MCF 10A (cell line): ENCODE measurements around the gene LGALS7B. TPM values are rescaled to one million over a fixed set of nuclear protein-coding genes. Genes with fewer than 3 reads are reported as not detected.
"Not testable (repeated sequence)": the region's sequence is repeated elsewhere in the genome, so short reads cannot be mapped to it uniquely, and the experiment has no call there.

ENCODE experiments used
- BruUV-seq: library from RNA; stranded (reverse); fragments of 400-500 nt; replicated peaks from 2 replicates; lab custom pipeline; 2021; lab: Mats Ljungman, UMichigan
- CTCF ChIA-PET: fragments of 300-600 bp; sonication (Branson Sonifier 250); formaldehyde crosslinking; extraction: SDS; loops from one replicate; lab custom pipeline; 2021; ENCODE audit warnings: antibody characterized with exemption, inconsistent platforms; lab: Yijun Ruan, JAX
- POLR2A ChIA-PET: fragments of 300-600, 350-650 bp; sonication (Branson Sonifier 250); formaldehyde crosslinking; extraction: SDS; loops from one replicate; lab custom pipeline; 2020; ENCODE audit warnings: antibody characterized with exemption, inconsistent platforms; lab: Yijun Ruan, JAX
- DNase-seq: peaks from one replicate; pipeline ENCODE4 v3.0.0-alpha.2; 2018; ENCODE audit not compliant: unreplicated experiment
- H3K27ac Mint-ChIP-seq: one replicate; pipeline ENCODE4 v1.8.0; 2022; ENCODE audit warnings: mild to moderate bottlenecking, low read depth, mixed read lengths; ENCODE audit not compliant: unreplicated experiment
- H3K27me3 Mint-ChIP-seq: one replicate; pipeline ENCODE4 v1.8.0; 2022; ENCODE audit warnings: mixed read lengths; ENCODE audit not compliant: insufficient read depth, unreplicated experiment
- H3K36me3 Mint-ChIP-seq: one replicate; pipeline ENCODE4 v1.8.0; 2022; ENCODE audit warnings: mild to moderate bottlenecking, moderate library complexity, mixed read lengths; ENCODE audit not compliant: insufficient read depth, unreplicated experiment
- H3K4me1 Mint-ChIP-seq: one replicate; pipeline ENCODE4 v1.8.0; 2022; ENCODE audit warnings: mixed read lengths; ENCODE audit not compliant: insufficient read depth, unreplicated experiment
- H3K4me3 Mint-ChIP-seq: one replicate; pipeline ENCODE4 v1.8.0; 2022; ENCODE audit warnings: mild to moderate bottlenecking, moderate library complexity, mixed read lengths; ENCODE audit not compliant: unreplicated experiment
- H3K9me3 Mint-ChIP-seq: one replicate; pipeline ENCODE4 v1.8.0; 2022; ENCODE audit warnings: mixed read lengths; ENCODE audit not compliant: unreplicated experiment
- CTCF ChIP-seq: fragments of 200-600 bp; IDR thresholded peaks from one replicate; pipeline ENCODE4 v1.8.0; 2022; ENCODE audit warnings: antibody characterized with exemption, mild to moderate bottlenecking; ENCODE audit not compliant: unreplicated experiment
- intact Hi-C: fragments of 100-400 bp; cut with micrococcal nuclease; formaldehyde crosslinking; loops from 2 replicates; pipeline ENCODE4 v1.14.1; 2022
- total RNA-seq: library from RNA; stranded (reverse); gene quantifications from 2 replicates; pipeline ENCODE4 v1.2.3, GENCODE V29; 2022

The LGALS7B gene
- total RNA-seq, 1 experiment from 2014 or later, result 2.6 TPM

GRCh38 chr19:38801359-38802095 lies 12.5 kb downstream of the LGALS7B start:
- ChIA-PET POLR2A (interaction anchor here (0.6 kb wide), 1 partner anchor 68 kb away, joined by 3 read pairs; no protein-coding TSS in a partner anchor), CTCF (interaction anchor here (0.6 kb wide), 1 partner anchor 399 kb away, joined by 5 read pairs; the partner anchor contains the start of gene FAM98C)
- no TSS peak for BruUV-seq
- no peak for DNase-seq
- TF ChIP-seq CTCF, result no peak
- Mint-ChIP-seq H3K4me1 (peaks cover 11% of the 10 kb centered on the region), H3K27me3 (no peaks in the 10 kb centered on the region), H3K27ac (no peak overlapping the region), H3K36me3 (no peaks in the 10 kb centered on the region), H3K4me3 (no peak overlapping the region), H3K9me3 (no peaks in the 10 kb centered on the region)
- intact Hi-C loops, result no loop called here

GRCh38 chr19:38803543-38803942 lies 14.5 kb downstream of the LGALS7B start:
- intact Hi-C loops, result no loop called here
- Mint-ChIP-seq H3K4me1 (peaks cover 11% of the 10 kb centered on the region), H3K36me3 (no peaks in the 10 kb centered on the region), H3K27me3 (no peaks in the 10 kb centered on the region), H3K9me3 (no peaks in the 10 kb centered on the region), H3K27ac (no peak overlapping the region), H3K4me3 (no peak overlapping the region)
- no TSS peak for BruUV-seq
- ChIA-PET CTCF (no interaction called here), POLR2A (no interaction called here)
- DNase-seq, result no peak
- TF ChIP-seq CTCF, result no peak

DNA sequence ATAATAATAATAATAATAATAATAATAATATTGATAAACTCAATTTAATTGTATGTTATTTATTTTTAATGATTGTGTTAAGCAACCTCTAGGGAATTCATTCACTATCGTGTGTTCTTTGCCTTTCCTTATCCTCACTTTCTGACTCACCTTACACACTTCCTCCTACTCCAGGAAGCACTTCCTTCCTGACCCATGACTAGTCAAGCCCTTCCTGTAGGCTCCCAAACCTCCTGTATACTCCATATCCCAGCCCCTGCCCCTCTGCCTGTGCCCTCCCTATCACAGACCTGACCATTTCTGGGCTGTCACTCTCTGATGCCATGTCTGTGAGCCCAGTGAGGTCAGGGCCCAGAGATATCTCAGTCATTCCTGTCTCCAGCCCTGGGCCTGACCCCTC lies 16.2 kb downstream of the LGALS7B start:
- TF ChIP-seq CTCF, result no peak
- H3K4me1 Mint-ChIP-seq, result peaks cover 5% of the 10 kb centered on the region
- ChIA-PET POLR2A (interaction anchor here (1.0 kb wide), 1 partner anchor 27 kb away, joined by 3 read pairs; no protein-coding TSS in a partner anchor), CTCF (interaction anchor here (1.3 kb wide), 1 partner anchor 33 kb away, joined by 3 read pairs; no protein-coding TSS in a partner anchor)
- H3K36me3 Mint-ChIP-seq, result no peaks in the 10 kb centered on the region
- intact Hi-C loops, result no loop called here
- no TSS peak for BruUV-seq
- no peaks in the 10 kb centered on the region for H3K9me3 Mint-ChIP-seq
- H3K27ac Mint-ChIP-seq, result no peak overlapping the region
- H3K4me3 Mint-ChIP-seq, result no peak overlapping the region
- H3K27me3 Mint-ChIP-seq, result no peaks in the 10 kb centered on the region
- no peak for DNase-seq

GRCh38 chr19:38806371-38806770 lies 17.4 kb downstream of the LGALS7B start:
- CTCF ChIA-PET, result no interaction called here
- H3K4me3 Mint-ChIP-seq, result no peak overlapping the region

GRCh38 chr19:38807374-38808098 lies 18.5 kb downstream of the LGALS7B start:
- H3K9me3 Mint-ChIP-seq, H3K36me3 Mint-ChIP-seq, H3K27ac Mint-ChIP-seq, intact Hi-C loops, DNase-seq, BruUV-seq, H3K4me3 Mint-ChIP-seq, POLR2A ChIA-PET, H3K4me1 Mint-ChIP-seq, H3K27me3 Mint-ChIP-seq: not testable (repeated sequence)
- CTCF ChIA-PET, result interaction anchor here (0.7 kb wide), 1 partner anchor 292 kb away, joined by 3 read pairs; no protein-coding TSS in a partner anchor

More at GRCh38 chr19:38806371-38806770, 17.4 kb downstream of the LGALS7B start:
- H3K4me1 Mint-ChIP-seq, result peaks cover 5% of the 10 kb centered on the region
- no peaks in the 10 kb centered on the region for H3K9me3 Mint-ChIP-seq
- no peak for DNase-seq
- no peaks in the 10 kb centered on the region for H3K36me3 Mint-ChIP-seq
- H3K27ac Mint-ChIP-seq, result no peak overlapping the region
- TF ChIP-seq CTCF, result no peak
- intact Hi-C loops, result no loop called here
- POLR2A ChIA-PET, result interaction anchor here (1.2 kb wide), 1 partner anchor 24 kb away, joined by 4 read pairs; no protein-coding TSS in a partner anchor
- BruUV-seq, result no TSS peak
- H3K27me3 Mint-ChIP-seq, result no peaks in the 10 kb centered on the region
